ENCODE measurements around the gene BBS9. TPM values are rescaled to one million over a fixed set of nuclear protein-coding genes. Genes with fewer than 3 reads are reported as not detected.

Gene BBS9
- polyA plus RNA-seq, 1 experiment = 6.5 TPM

- ChIA-PET POLR2A (no interaction called here), CTCF (interaction anchor here (0.7 kb wide), 1 partner anchor 541 kb away, joined by 3 read pairs; no protein-coding TSS in a partner anchor)
- TF ChIP-seq CTCF (IDR thresholded peaks at IDR 0.05; ENCODE audit: insufficient read depth, low read depth, low read length) = no peak
- Histone ChIP-seq H3K36me3 (ENCODE audit: control insufficient read depth, insufficient read depth, low read length) (no peaks in the 10 kb centered on the region), H3K27me3 (ENCODE audit: control insufficient read depth, insufficient read depth, low read length) (no peaks in the 10 kb centered on the region), H3K4me3 (ENCODE audit: low read depth, low read length) (no peak overlapping the region)
- no peak for DNase-seq (ENCODE audit: low read depth)
Measured at GRCh38 chr7:33354201-33354600, 224.8 kb downstream of the BBS9 start.

DNA sequence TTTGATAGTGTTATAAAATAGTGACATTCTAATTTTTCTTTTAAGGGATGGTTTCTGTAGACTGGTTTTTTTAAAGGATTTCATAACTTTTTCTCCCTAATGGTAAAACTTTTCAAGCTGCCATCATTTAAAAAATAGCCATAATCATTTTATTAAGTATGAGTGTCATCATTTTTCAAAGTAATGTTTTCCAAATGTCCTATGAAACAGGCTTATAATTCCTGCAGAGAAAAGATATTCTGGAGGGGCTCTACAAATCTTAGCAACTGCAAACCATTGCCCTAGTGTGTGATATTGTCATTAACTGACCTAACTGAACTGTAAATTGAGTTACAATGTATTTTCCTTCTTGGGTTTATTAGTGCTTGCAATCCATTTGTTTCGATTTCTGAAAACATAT, 226.0 kb downstream of the BBS9 start:
- ChIA-PET POLR2A (no interaction called here), CTCF (no interaction called here)
- no peak for TF ChIP-seq CTCF (IDR thresholded peaks at IDR 0.05; ENCODE audit: insufficient read depth, low read depth, low read length)
- Histone ChIP-seq H3K4me3 (ENCODE audit: low read depth, low read length) (no peak overlapping the region), H3K36me3 (ENCODE audit: control insufficient read depth, insufficient read depth, low read length) (no peaks in the 10 kb centered on the region), H3K27me3 (ENCODE audit: control insufficient read depth, insufficient read depth, low read length) (no peaks in the 10 kb centered on the region)
- no peak for DNase-seq (ENCODE audit: low read depth)

- TF ChIP-seq CTCF (IDR thresholded peaks at IDR 0.05; ENCODE audit: insufficient read depth, low read depth, low read length) = no peak
- H3K36me3 ChIP-seq (ENCODE audit: control insufficient read depth, insufficient read depth, low read length) = no peaks in the 10 kb centered on the region
- CTCF ChIA-PET = no interaction called here
- no peak for DNase-seq (ENCODE audit: low read depth)
- POLR2A ChIA-PET = no interaction called here
- H3K4me3 ChIP-seq (ENCODE audit: low read depth, low read length) = no peak overlapping the region
- H3K27me3 ChIP-seq (ENCODE audit: control insufficient read depth, insufficient read depth, low read length) = no peaks in the 10 kb centered on the region
Measured at GRCh38 chr7:33356336-33356735, 227.0 kb downstream of the BBS9 start.

DNA sequence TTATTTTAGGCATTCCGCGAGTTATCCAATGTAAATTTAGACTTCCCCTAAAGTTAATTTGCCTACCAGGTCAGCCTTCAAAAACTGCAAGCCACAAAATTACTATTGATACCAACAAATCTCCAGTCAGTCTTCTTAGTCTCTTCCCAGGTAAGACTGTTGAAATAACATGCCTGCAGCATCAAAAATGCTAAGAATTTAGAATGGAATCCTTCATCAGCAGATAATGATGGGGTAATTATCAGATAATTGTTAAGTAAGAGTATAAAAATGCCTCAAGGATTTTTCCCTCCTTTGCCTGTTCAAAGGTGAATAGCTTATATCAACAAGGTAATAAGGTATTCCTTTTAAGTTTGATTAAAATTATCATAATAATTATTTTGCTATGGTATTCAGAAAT, 228.5 kb downstream of the BBS9 start:
- ChIA-PET CTCF (no interaction called here), POLR2A (no interaction called here)
- Histone ChIP-seq H3K4me3 (ENCODE audit: low read depth, low read length) (no peak overlapping the region), H3K36me3 (ENCODE audit: control insufficient read depth, insufficient read depth, low read length) (no peaks in the 10 kb centered on the region), H3K27me3 (ENCODE audit: control insufficient read depth, insufficient read depth, low read length) (no peaks in the 10 kb centered on the region)
- no peak for DNase-seq (ENCODE audit: low read depth)
- no peak for TF ChIP-seq CTCF (IDR thresholded peaks at IDR 0.05; ENCODE audit: insufficient read depth, low read depth, low read length)

DNA sequence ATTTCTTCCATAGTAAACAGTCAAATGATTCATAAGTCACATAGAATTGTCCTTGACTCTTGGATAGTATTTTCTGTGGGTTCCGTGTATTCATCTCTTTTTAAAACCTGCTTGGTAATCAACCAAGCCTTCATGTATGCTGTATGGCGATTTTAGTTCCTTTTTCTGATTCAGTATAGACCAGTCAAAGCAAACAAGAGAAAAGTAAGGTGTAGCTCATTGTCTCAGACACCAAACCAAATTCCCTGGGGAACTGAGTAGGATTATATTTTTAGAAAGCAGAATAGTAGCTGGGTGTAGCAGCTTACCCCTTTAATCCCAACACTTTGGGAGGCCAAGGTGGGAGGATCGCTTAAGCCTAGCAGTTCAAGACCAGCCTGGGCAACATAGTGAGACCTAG, 240.5 kb downstream of the BBS9 start:
- Histone ChIP-seq H3K4me3 (ENCODE audit: low read depth, low read length) (no peak overlapping the region), H3K36me3 (ENCODE audit: control insufficient read depth, insufficient read depth, low read length) (no peaks in the 10 kb centered on the region), H3K27me3 (ENCODE audit: control insufficient read depth, insufficient read depth, low read length) (no peaks in the 10 kb centered on the region)
- ChIA-PET CTCF (interaction anchor here (1.0 to 1.6 kb wide), 3 partner anchors 12 to 16 kb away, joined by 3 to 4 read pairs (median 3); no protein-coding TSS in a partner anchor), POLR2A (no interaction called here)
- no peak for TF ChIP-seq CTCF (IDR thresholded peaks at IDR 0.05; ENCODE audit: insufficient read depth, low read depth, low read length)
- DNase-seq (ENCODE audit: low read depth) = no peak

All from BJ (cell line).